Measurements from ENCODE around the gene ERICH4. TPM values are rescaled to one million over a fixed set of nuclear protein-coding genes. Genes with fewer than 3 reads are reported as not detected.
"Not testable (repeated sequence)": the region's sequence is repeated elsewhere in the genome, so short reads cannot be mapped to it uniquely, and the experiment has no call there.

Gene ERICH4
- total and polyA plus RNA-seq, 5 donors from 2014 or later = not detected

DNA sequence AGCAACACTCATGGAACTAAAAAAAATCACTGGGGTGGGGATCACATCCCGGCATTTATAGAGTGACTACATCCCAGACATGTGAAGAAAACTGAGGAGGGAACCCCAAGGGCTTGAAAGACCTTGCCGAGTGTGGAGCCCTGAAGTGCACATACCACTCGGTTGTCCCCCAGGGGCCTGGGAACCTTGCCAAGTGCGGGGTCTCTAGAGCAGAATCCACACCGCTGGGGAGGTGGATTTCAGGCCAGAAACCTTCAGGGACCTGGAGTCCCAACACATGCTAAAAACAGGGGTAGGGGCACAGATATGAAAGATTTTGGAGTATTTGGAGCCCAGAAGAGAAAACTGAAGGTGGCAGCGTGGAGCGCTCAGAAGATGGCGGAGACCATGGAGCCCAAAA, 35.2 kb downstream of the ERICH4 start:
- no peaks in the 10 kb centered on the region for H3K9me3 ChIP-seq (ENCODE audit: control insufficient read depth in 2 of 2, low read length in 2 of 2)
- H3K27me3 ChIP-seq (ENCODE audit: control insufficient read depth, insufficient read depth, low read length) = peaks cover 12% of the 10 kb centered on the region
- H3K4me1 ChIP-seq (ENCODE audit: control insufficient read depth, insufficient read depth, low read length, poor library complexity, severe bottlenecking) = no peaks in the 10 kb centered on the region
- H3K36me3 Mint-ChIP-seq = no peaks in the 10 kb centered on the region
- no peak overlapping the region for H3K4me3 Mint-ChIP-seq
- no peaks in the 10 kb centered on the region for H3K9me3 Mint-ChIP-seq
- DNase-seq = no peak
- H3K27ac Mint-ChIP-seq = no peak overlapping the region
- no peak overlapping the region for H3K27ac ChIP-seq (ENCODE audit: insufficient read depth, low read length, poor library complexity, severe bottlenecking)
- no peak for ATAC-seq (ENCODE audit: low read depth in 2 of 2)
- H3K36me3 ChIP-seq (ENCODE audit: control insufficient read depth, insufficient read depth, low read length) = no peaks in the 10 kb centered on the region
- H3K4me3 ChIP-seq (ENCODE audit: low read depth, low read length) = no peak overlapping the region
- peaks cover 33% of the 10 kb centered on the region for H3K27me3 Mint-ChIP-seq
- H3K4me1 Mint-ChIP-seq = peaks cover 0 to 3% (median 0%) of the 10 kb centered on the region in 4 donors

DNA sequence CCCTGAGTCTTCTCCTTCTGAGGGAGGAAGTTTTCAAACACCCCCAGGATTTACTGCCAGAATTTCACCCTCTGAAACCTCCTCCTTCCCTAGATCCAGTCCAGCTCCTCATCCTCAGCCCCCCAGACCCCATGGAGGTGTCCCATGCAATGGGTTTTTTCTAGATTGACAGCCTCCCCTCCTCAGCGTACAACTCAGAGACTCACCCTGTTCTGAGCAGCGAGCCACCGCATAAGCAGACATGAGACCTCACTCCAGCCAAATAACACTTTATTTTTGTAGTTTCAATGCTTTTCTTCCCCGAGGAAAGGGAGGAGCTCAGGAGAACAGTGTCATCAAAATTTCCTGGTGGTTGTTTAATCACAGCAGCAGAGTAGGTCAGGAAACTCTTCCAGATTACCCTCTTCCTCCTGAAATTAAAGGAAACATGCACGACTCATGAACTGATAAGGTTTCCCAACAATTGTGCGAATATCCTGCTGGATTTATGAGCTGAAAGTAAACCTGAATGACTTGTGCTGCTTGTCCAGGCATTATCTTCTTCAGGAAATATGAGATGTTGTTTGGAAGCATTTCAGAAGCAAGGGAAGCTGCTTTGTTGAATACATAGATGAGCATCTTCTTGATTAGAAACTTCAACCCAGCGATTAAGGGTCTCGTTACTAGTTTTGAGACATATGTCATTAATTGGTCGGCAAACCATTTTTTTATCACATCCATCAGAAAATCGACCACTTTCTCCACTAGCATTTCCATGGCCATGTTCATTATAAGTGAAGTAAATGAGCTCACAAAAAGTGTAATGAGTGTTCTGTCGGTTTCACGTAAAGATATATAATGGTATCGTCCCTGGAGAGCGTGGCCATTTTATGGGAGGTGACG, 36.2 kb downstream of the ERICH4 start:
- peaks cover 35% of the 10 kb centered on the region for H3K27me3 Mint-ChIP-seq

DNA sequence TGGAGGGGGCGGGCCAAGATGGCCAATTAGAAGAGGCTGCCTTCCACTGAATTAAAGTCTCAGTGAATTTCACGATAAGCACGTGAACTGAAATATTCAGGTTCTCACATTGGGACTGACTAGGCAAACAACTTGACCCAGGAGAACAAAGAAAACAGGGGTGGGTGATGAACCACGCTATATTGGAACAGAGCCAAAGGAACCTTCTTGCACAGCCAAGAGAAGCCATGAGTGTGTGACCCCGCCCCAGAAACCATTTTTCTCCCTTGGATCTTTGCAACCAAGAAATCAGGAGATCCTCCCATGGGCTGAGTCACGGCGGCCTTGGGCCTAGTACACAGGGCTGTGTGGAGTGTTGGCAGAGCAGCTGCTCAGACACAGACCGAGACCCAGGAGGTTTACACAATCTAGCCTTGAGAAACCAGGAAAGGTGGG, 36.8 kb downstream of the ERICH4 start:
- no peaks in the 10 kb centered on the region for H3K36me3 ChIP-seq (ENCODE audit: control insufficient read depth, insufficient read depth, low read length)
- Mint-ChIP-seq H3K4me3 (no peak overlapping the region), H3K27ac (no peak overlapping the region), H3K36me3 (no peaks in the 10 kb centered on the region), H3K4me1 (peaks cover 0 to 3% (median 0%) of the 10 kb centered on the region in 4 donors), H3K27me3 (peaks cover 35% of the 10 kb centered on the region), H3K9me3 (no peaks in the 10 kb centered on the region)
- H3K9me3 ChIP-seq (ENCODE audit: control insufficient read depth in 2 of 2, low read length in 2 of 2) = no peaks in the 10 kb centered on the region
- DNase-seq (no peak), ATAC-seq (ENCODE audit: low read depth in 2 of 2) (no peak)
- no peaks in the 10 kb centered on the region for H3K4me1 ChIP-seq (ENCODE audit: control insufficient read depth, insufficient read depth, low read length, poor library complexity, severe bottlenecking)
- no peak overlapping the region for H3K4me3 ChIP-seq (ENCODE audit: low read depth, low read length)
- peaks cover 9% of the 10 kb centered on the region for H3K27me3 ChIP-seq (ENCODE audit: control insufficient read depth, insufficient read depth, low read length)
- no peak overlapping the region for H3K27ac ChIP-seq (ENCODE audit: insufficient read depth, low read length, poor library complexity, severe bottlenecking)

More for the DNA sequence above, 36.2 kb downstream of the ERICH4 start:
- no peak for DNase-seq
- no peak overlapping the region for H3K27ac ChIP-seq (ENCODE audit: insufficient read depth, low read length, poor library complexity, severe bottlenecking)
- H3K9me3 Mint-ChIP-seq = no peaks in the 10 kb centered on the region
- no peaks in the 10 kb centered on the region for H3K36me3 Mint-ChIP-seq
- H3K27me3 ChIP-seq (ENCODE audit: control insufficient read depth, insufficient read depth, low read length) = peaks cover 9% of the 10 kb centered on the region
- no peaks in the 10 kb centered on the region for H3K36me3 ChIP-seq (ENCODE audit: control insufficient read depth, insufficient read depth, low read length)
- no peak overlapping the region for H3K4me3 Mint-ChIP-seq
- H3K4me3 ChIP-seq (ENCODE audit: low read depth, low read length) = no peak overlapping the region
- H3K9me3 ChIP-seq (ENCODE audit: control insufficient read depth in 2 of 2, low read length in 2 of 2) = no peaks in the 10 kb centered on the region
- H3K4me1 ChIP-seq (ENCODE audit: control insufficient read depth, insufficient read depth, low read length, poor library complexity, severe bottlenecking) = no peaks in the 10 kb centered on the region
- no peak for ATAC-seq (ENCODE audit: low read depth in 2 of 2)
- no peak overlapping the region for H3K27ac Mint-ChIP-seq
- H3K4me1 Mint-ChIP-seq = peaks cover 0 to 3% (median 0%) of the 10 kb centered on the region in 4 donors

DNA sequence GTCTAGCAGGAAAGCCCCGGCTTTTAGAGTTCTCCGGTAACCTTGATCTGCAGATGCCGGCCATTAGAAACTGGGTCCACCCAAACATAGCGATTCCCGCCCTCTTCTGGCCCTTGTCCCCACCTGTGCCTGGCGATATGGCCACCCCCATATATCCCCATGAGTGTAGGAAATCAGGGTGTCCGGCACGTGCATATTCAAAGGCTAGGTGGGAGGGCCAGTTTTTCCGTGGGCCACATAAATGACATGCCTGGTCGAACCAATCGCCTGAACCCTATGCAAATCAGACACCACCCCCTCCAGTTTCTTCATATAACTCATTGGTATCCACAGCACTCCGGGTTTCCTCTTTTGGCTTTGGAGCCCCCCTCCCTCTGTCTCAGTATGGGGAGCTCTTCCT, 37.4 kb downstream of the ERICH4 start:
- no peaks in the 10 kb centered on the region for H3K9me3 Mint-ChIP-seq

DNA sequence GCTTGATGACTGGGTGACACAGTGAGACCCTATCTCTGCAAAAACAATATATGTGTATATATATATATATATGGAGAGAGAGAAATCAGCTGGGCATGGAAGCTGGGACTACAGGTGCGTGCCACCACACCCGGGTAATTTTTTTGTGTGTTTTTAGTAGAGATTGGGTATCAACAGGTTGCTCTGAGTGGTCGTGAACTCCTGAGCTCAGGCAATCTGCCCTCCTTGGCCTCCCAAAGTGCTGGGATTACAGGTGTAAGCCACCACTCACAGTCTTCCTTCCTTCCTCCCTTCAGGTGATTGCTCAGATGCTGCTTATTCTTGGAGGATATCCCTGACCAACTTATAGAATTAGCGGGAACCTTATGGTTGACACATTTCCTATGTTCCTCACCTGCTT, 41.9 kb downstream of the ERICH4 start:
- Mint-ChIP-seq H3K4me3 (no peak overlapping the region), H3K9me3 (peaks cover 0 to 14% (median 0%) of the 10 kb centered on the region in 7 donors), H3K27me3 (peaks cover 42% of the 10 kb centered on the region), H3K27ac (no peak overlapping the region), H3K36me3 (peaks cover 5% of the 10 kb centered on the region), H3K4me1 (no peaks in the 10 kb centered on the region)
- ATAC-seq (ENCODE audit: low read depth in 2 of 2) = no peak
- Histone ChIP-seq H3K36me3 (ENCODE audit: control insufficient read depth, insufficient read depth, low read length) (no peaks in the 10 kb centered on the region), H3K4me3 (ENCODE audit: low read depth, low read length) (no peak overlapping the region), H3K4me1 (ENCODE audit: control insufficient read depth, insufficient read depth, low read length, poor library complexity, severe bottlenecking) (no peaks in the 10 kb centered on the region), H3K9me3 (ENCODE audit: control insufficient read depth in 2 of 2, low read length in 2 of 2) (no peaks in the 10 kb centered on the region), H3K27me3 (ENCODE audit: control insufficient read depth, insufficient read depth, low read length) (peaks cover 11% of the 10 kb centered on the region), H3K27ac (ENCODE audit: insufficient read depth, low read length, poor library complexity, severe bottlenecking) (no peak overlapping the region)
- DNase-seq = no peak

More for the DNA sequence above, 37.4 kb downstream of the ERICH4 start:
- peaks cover 13% of the 10 kb centered on the region for H3K27me3 ChIP-seq (ENCODE audit: control insufficient read depth, insufficient read depth, low read length)
- no peaks in the 10 kb centered on the region for H3K36me3 ChIP-seq (ENCODE audit: control insufficient read depth, insufficient read depth, low read length)
- H3K4me1 ChIP-seq (ENCODE audit: control insufficient read depth, insufficient read depth, low read length, poor library complexity, severe bottlenecking) = no peaks in the 10 kb centered on the region
- H3K27ac Mint-ChIP-seq = no peak overlapping the region
- DNase-seq (no peak), ATAC-seq (ENCODE audit: low read depth in 2 of 2) (no peak)
- peaks cover 0 to 3% (median 0%) of the 10 kb centered on the region in 4 donors for H3K4me1 Mint-ChIP-seq
- H3K4me3 Mint-ChIP-seq = no peak overlapping the region
- H3K27ac ChIP-seq (ENCODE audit: insufficient read depth, low read length, poor library complexity, severe bottlenecking) = no peak overlapping the region
- no peak overlapping the region for H3K4me3 ChIP-seq (ENCODE audit: low read depth, low read length)
- H3K9me3 ChIP-seq (ENCODE audit: control insufficient read depth in 2 of 2, low read length in 2 of 2) = no peaks in the 10 kb centered on the region
- no peaks in the 10 kb centered on the region for H3K36me3 Mint-ChIP-seq
- peaks cover 35% of the 10 kb centered on the region for H3K27me3 Mint-ChIP-seq

DNA sequence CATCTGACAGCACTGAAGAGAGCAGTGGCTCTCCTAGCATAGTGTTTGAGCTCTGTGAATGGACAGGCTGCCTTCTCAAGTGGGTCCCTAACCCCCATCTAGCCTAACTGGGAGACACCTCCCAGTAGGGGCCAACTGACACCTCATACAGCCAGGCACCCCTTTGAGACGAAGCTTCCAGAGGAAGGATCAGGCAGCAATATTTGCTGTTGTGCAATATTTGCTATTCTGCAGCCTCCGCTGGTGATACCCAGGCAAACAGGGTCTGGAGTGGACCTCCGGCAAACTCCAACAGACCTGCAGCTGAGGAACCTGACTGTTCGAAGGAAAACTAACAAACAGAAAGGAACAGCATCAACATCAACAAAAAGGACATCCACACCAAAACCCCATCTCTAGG, 44.0 kb downstream of the ERICH4 start:
- H3K36me3 Mint-ChIP-seq; DNase-seq; H3K9me3 ChIP-seq (ENCODE audit: control insufficient read depth in 2 of 2, low read length in 2 of 2); H3K4me1 Mint-ChIP-seq; H3K4me3 Mint-ChIP-seq; H3K27ac ChIP-seq (ENCODE audit: insufficient read depth, low read length, poor library complexity, severe bottlenecking); H3K27ac Mint-ChIP-seq; H3K4me3 ChIP-seq (ENCODE audit: low read depth, low read length); H3K36me3 ChIP-seq (ENCODE audit: control insufficient read depth, insufficient read depth, low read length); ATAC-seq (ENCODE audit: low read depth in 2 of 2); H3K4me1 ChIP-seq (ENCODE audit: control insufficient read depth, insufficient read depth, low read length, poor library complexity, severe bottlenecking); H3K27me3 ChIP-seq (ENCODE audit: control insufficient read depth, insufficient read depth, low read length): not testable (repeated sequence)
- H3K27me3 Mint-ChIP-seq = peaks cover 35% of the 10 kb centered on the region
- H3K9me3 Mint-ChIP-seq = peaks cover 0 to 14% (median 0%) of the 10 kb centered on the region in 7 donors

DNA sequence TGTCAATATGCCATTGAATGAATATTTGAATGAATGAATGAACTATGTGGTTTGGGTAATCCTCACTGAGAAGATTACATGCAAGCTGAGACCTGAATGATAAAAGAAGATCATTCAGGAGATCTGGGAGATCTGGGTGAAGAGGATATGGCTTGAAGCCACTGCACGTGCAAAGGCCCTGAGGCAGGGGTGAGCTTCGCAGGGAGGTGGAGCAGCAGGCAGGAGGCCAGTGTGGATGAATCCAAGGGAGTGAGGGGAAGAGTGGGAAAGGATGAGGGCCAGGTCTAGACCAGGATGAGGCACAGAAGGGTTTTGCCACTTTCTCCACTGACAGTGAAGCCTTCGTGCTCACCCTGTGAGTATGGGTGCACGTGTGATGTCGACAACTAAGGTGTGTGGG, 49.9 kb downstream of the ERICH4 start:
- DNase-seq (no peak), ATAC-seq (ENCODE audit: low read depth in 2 of 2) (no peak)
- Mint-ChIP-seq H3K36me3 (no peaks in the 10 kb centered on the region), H3K9me3 (peaks cover 0 to 3% (median 0%) of the 10 kb centered on the region in 7 donors), H3K27me3 (peaks cover 19% of the 10 kb centered on the region), H3K4me1 (no peaks in the 10 kb centered on the region), H3K4me3 (no peak overlapping the region), H3K27ac (no peak overlapping the region)
- Histone ChIP-seq H3K4me1 (ENCODE audit: control insufficient read depth, insufficient read depth, low read length, poor library complexity, severe bottlenecking) (no peaks in the 10 kb centered on the region), H3K9me3 (ENCODE audit: control insufficient read depth in 2 of 2, low read length in 2 of 2) (no peaks in the 10 kb centered on the region), H3K4me3 (ENCODE audit: low read depth, low read length) (no peak overlapping the region), H3K27ac (ENCODE audit: insufficient read depth, low read length, poor library complexity, severe bottlenecking) (no peak overlapping the region), H3K27me3 (ENCODE audit: control insufficient read depth, insufficient read depth, low read length) (no peaks in the 10 kb centered on the region), H3K36me3 (ENCODE audit: control insufficient read depth, insufficient read depth, low read length) (no peaks in the 10 kb centered on the region)

All from CD4-positive, CD25-positive, alpha-beta regulatory T cell (primary cell).